Trophoblast cell (in vitro differentiated cells and primary cell): ENCODE data around the gene DMXL1.
"Not testable (repeated sequence)": the region's sequence is repeated elsewhere in the genome, so short reads cannot be mapped to it uniquely, and the experiment has no call there.

ENCODE experiments used
- DNase-seq, 2 donors: peaks; one replicate each; pipeline ENCODE4 v3.0.0-alpha.2; 2016
- H2AFZ ChIP-seq: 2 replicates; pipeline ENCODE4 v1.6.1; 2013; ENCODE audit warnings: low read length, moderate library complexity, mild to moderate bottlenecking; ENCODE audit not compliant: insufficient read depth, poor library complexity
- H2AK5ac ChIP-seq: 2 replicates; pipeline ENCODE4 v1.6.1; 2013; ENCODE audit warnings: mild to moderate bottlenecking, low read length
- H2BK120ac ChIP-seq: 2 replicates; pipeline ENCODE4 v1.6.1; 2013; ENCODE audit warnings: low read length, mild to moderate bottlenecking, moderate library complexity; ENCODE audit not compliant: insufficient read depth, poor library complexity
- H2BK12ac ChIP-seq: 2 replicates; pipeline ENCODE4 v1.6.1; 2013; ENCODE audit warnings: mild to moderate bottlenecking, low read length, moderate library complexity
- H2BK5ac ChIP-seq: 2 replicates; pipeline ENCODE4 v1.6.1; 2013; ENCODE audit warnings: low read length, low read depth, moderate library complexity, mild to moderate bottlenecking; ENCODE audit not compliant: poor library complexity
- H3K14ac ChIP-seq: 2 replicates; pipeline ENCODE4 v1.6.1; 2013; ENCODE audit warnings: mild to moderate bottlenecking, low read length
- H3K18ac ChIP-seq: 2 replicates; pipeline ENCODE4 v1.6.1; 2013; ENCODE audit warnings: mild to moderate bottlenecking, low read length
- H3K23ac ChIP-seq: 2 replicates; pipeline ENCODE4 v1.6.1; 2013; ENCODE audit warnings: low read length
- H3K27ac ChIP-seq: 2 replicates; pipeline ENCODE4 v1.5.1; 2013; ENCODE audit warnings: low read depth, mild to moderate bottlenecking, inconsistent platforms, low read length, moderate library complexity
- H3K27me3 ChIP-seq: 2 replicates; pipeline ENCODE4 v1.6.1; 2013; ENCODE audit warnings: inconsistent platforms, mild to moderate bottlenecking, low read length, moderate library complexity; ENCODE audit not compliant: insufficient read depth
- H3K36me3 ChIP-seq, 2 experiments: 1 replicate in 1 of 2; 2 replicates in 1 of 2; pipeline ENCODE4 v1.6.1; 2013; ENCODE audit warnings: low read length in 2 of 2, mild to moderate bottlenecking in 2 of 2, moderate library complexity in 1 of 2; ENCODE audit not compliant: insufficient read depth in 2 of 2, control insufficient read depth in 1 of 2
- H3K4ac ChIP-seq: 2 replicates; pipeline ENCODE4 v1.6.1; 2013; ENCODE audit warnings: low read depth, mild to moderate bottlenecking, low read length, moderate library complexity
- H3K4me1 ChIP-seq, 2 experiments: 1 replicate in 1 of 2; 2 replicates in 1 of 2; pipeline ENCODE4 v1.6.1; 2013; ENCODE audit warnings: low read length in 2 of 2, mild to moderate bottlenecking in 2 of 2, moderate library complexity in 1 of 2; ENCODE audit not compliant: insufficient read depth in 2 of 2, control insufficient read depth in 1 of 2
- H3K4me2 ChIP-seq: 2 replicates; pipeline ENCODE4 v1.6.1; 2013; ENCODE audit warnings: inconsistent platforms, mild to moderate bottlenecking, low read length, moderate library complexity
- H3K4me3 ChIP-seq: 2 replicates; pipeline ENCODE4 v1.5.1; 2013; ENCODE audit warnings: mild to moderate bottlenecking, low read depth, low read length, inconsistent platforms
- H3K79me1 ChIP-seq: one replicate; pipeline ENCODE4 v1.6.1; 2013; ENCODE audit warnings: low read length
- H3K79me2 ChIP-seq: 2 replicates; pipeline ENCODE4 v1.6.1; 2013; ENCODE audit warnings: low read length, mild to moderate bottlenecking; ENCODE audit not compliant: control insufficient read depth, insufficient read depth, poor library complexity
- H3K9ac ChIP-seq: 2 replicates; pipeline ENCODE4 v1.6.1; 2013; ENCODE audit warnings: mild to moderate bottlenecking, low read length
- H3K9me3 ChIP-seq: 2 replicates; pipeline ENCODE4 v1.6.1; 2013; ENCODE audit warnings: low read depth, mild to moderate bottlenecking, control low read depth, inconsistent platforms, low read length; ENCODE audit not compliant: insufficient read depth
- H4K12ac ChIP-seq: 2 replicates; pipeline ENCODE4 v1.6.1; 2013; ENCODE audit warnings: low read depth, mild to moderate bottlenecking, low read length, moderate library complexity
- H4K8ac ChIP-seq: 2 replicates; pipeline ENCODE4 v1.6.1; 2013; ENCODE audit warnings: low read depth, mild to moderate bottlenecking, low read length, moderate library complexity
- H4K91ac ChIP-seq: one replicate; pipeline ENCODE4 v1.6.1; 2013; ENCODE audit warnings: low read depth, mild to moderate bottlenecking, low read length, moderate library complexity
- WGBS: extraction: QIAGEN DNeasy Blood & Tissue Kit; methylation state at CpG from one replicate; pipeline ENCODE4 v1.1.7; 2013; ENCODE audit warnings: missing lambda C conversion rate; ENCODE audit not compliant: insufficient read length, insufficient coverage; ENCODE audit errors: extremely low coverage; 5-methylcytosine and 5-hydroxymethylcytosine counted together

Gene DMXL1

DNA sequence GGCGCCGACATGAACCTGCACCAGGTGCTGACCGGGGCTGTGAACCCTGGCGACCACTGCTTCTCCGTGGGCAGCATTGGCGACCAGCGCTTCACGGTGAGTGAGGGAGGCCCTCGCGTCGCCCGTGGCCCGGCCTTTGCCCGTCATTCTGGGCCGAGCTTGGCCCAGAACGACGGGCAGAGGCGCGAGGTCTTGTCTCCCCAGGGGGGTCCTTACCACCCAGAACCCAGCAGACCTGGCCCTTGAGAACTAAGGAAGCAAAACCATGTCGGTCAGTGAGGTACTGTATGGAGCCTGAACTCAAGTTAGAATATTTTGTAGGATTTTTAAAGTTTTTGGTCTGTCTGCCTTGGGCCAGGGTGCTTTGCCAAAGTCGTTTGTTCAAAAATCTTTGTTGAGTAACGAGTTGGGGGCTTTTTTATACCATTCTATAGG, 691 bp downstream of the DMXL1 start:
- H3K9ac ChIP-seq = peak overlapping the region; percentile 87
- H4K12ac ChIP-seq = peak overlapping the region; percentile 93
- no peak for DNase-seq
- no peaks in the 10 kb centered on the region for H3K9me3 ChIP-seq
- peaks cover 2% of the 10 kb centered on the region for H3K79me2 ChIP-seq
- H2AFZ ChIP-seq = peak overlapping the region; percentile 99
- H3K4ac ChIP-seq = peak overlapping the region; percentile 82
- no peak overlapping the region for H3K23ac ChIP-seq
- no peak overlapping the region for H2BK12ac ChIP-seq
- H3K36me3 ChIP-seq = no peaks in the 10 kb centered on the region
- H3K4me1 ChIP-seq = peaks cover 0 to 2% of the 10 kb centered on the region in 2 experiments
- H3K27me3 ChIP-seq = no peaks in the 10 kb centered on the region
- peak overlapping the region; percentile 65 for H3K27ac ChIP-seq
- peak overlapping the region; percentile 81 for H3K18ac ChIP-seq
- H3K4me2 ChIP-seq = peak overlapping the region; percentile 61
- H2BK5ac ChIP-seq = no peak overlapping the region
- peak overlapping the region; percentile 86 for H4K91ac ChIP-seq
- peak overlapping the region; percentile 95 for H3K14ac ChIP-seq
- no CpG with 5 or more reads among the region's 22 CpGs for WGBS
- no peak overlapping the region for H2AK5ac ChIP-seq
- peak overlapping the region; percentile 92 for H4K8ac ChIP-seq
- H3K4me3 ChIP-seq = peak overlapping the region; percentile 95
- peaks cover 6% of the 10 kb centered on the region for H3K79me1 ChIP-seq
- H2BK120ac ChIP-seq = peak overlapping the region; percentile 87

DNA sequence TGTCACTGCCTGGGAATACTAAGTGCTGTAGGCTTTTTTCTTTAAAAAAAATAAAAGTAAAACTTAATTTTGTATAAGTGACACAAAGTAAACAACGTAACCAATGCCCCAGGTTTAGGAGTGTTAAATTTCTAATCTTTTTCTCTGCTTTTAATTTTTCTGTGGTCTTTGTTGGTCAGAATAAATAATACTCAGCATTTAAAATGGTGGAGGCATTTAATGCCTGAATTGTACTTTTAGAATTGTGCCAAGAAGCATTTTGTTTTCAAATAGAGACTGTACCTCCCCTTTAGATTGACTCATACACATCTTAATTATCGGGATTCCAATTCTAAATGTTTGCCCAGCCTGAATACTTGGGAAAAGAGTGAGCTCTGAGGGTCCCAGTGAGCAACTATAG, 1.6 kb downstream of the DMXL1 start:
- Histone ChIP-seq H2BK120ac (no peak overlapping the region), H3K4me3 (no peak overlapping the region), H2BK12ac (no peak overlapping the region), H3K4me2 (peak overlapping the region; percentile 11), H3K27ac (no peak overlapping the region), H4K8ac (no peak overlapping the region), H3K18ac (no peak overlapping the region), H3K79me2 (peaks cover 2% of the 10 kb centered on the region), H3K14ac (no peak overlapping the region), H3K4ac (no peak overlapping the region), H3K79me1 (peaks cover 6% of the 10 kb centered on the region), H3K9ac (no peak overlapping the region), H3K23ac (no peak overlapping the region), H2BK5ac (no peak overlapping the region), H2AFZ (no peak overlapping the region), H3K9me3 (no peaks in the 10 kb centered on the region), H4K12ac (no peak overlapping the region), H3K36me3 (no peaks in the 10 kb centered on the region), H3K4me1 (peaks cover 0 to 2% of the 10 kb centered on the region in 2 experiments), H4K91ac (no peak overlapping the region), H3K27me3 (no peaks in the 10 kb centered on the region), H2AK5ac (no peak overlapping the region)
- no peak for DNase-seq
- no CpG with 5 or more reads among the region's 2 CpGs for WGBS

DNA sequence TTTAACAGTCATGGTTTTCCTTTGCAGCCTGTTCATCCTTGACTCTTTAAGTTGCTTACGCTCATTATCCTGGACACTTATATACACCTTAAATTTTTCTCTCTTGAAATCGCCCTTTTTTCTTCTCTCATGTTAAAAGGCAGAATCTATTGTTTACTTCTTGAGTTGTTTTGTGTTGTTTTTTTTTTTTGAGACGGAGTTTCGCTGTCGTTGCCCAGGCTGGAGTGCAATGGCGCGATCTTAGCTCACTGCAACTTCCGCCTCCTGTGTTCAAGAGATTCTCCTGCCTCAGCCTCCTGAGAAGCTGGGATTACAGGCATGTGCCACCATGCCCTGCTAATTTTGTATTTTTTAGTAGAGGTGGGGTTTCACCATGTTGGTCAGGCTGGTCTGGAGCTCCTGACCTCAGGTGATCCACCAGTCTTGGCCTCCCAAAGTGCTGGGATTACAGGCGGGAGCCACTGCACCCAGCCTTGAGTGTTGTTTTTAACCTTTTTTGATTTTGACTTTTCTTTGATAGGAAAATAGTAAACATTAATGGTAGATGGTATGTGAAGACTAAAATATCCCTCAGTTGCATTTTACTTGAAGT, 3.0 kb downstream of the DMXL1 start:
- not testable (repeated sequence) for DNase-seq, H3K9me3 ChIP-seq, H4K12ac ChIP-seq, H3K36me3 ChIP-seq, H2BK120ac ChIP-seq, H3K23ac ChIP-seq, H2BK5ac ChIP-seq, H3K4me1 ChIP-seq, H3K79me2 ChIP-seq, H4K8ac ChIP-seq, H3K4me2 ChIP-seq, H2AFZ ChIP-seq, H3K4ac ChIP-seq, H3K27me3 ChIP-seq, H3K4me3 ChIP-seq, H2AK5ac ChIP-seq, H3K18ac ChIP-seq, H3K9ac ChIP-seq, H3K27ac ChIP-seq, H3K79me1 ChIP-seq, H2BK12ac ChIP-seq, H4K91ac ChIP-seq, H3K14ac ChIP-seq
- no CpG with 5 or more reads among the region's 9 CpGs for WGBS

DNA sequence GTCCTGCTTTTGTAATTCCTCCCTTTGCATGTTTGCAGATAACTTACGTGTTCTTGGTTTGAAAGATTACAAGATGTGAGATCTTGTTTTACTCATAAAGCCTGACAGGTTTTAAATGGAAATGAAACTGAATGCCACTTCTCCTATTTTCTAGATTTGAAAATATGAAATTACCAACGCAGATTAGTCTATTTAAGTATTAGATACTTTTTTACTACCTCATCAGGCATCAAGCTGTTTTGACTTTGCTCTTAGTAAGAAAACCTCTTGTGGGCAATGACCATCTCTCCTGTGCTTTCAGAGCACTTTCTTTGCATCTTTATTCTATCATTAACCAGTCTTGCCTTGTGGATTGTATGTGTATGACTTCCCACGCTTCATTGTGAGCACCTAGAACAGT, 3.5 kb downstream of the DMXL1 start:
- Histone ChIP-seq H4K91ac (no peak overlapping the region), H3K18ac (no peak overlapping the region), H3K36me3 (no peaks in the 10 kb centered on the region), H2BK120ac (no peak overlapping the region), H3K27me3 (no peaks in the 10 kb centered on the region), H4K8ac (no peak overlapping the region), H3K4me1 (peaks cover 0 to 2% of the 10 kb centered on the region in 2 experiments), H3K23ac (no peak overlapping the region), H3K4me3 (no peak overlapping the region), H4K12ac (no peak overlapping the region), H3K4me2 (no peak overlapping the region), H3K14ac (no peak overlapping the region), H2AFZ (no peak overlapping the region), H3K79me1 (peaks cover 6% of the 10 kb centered on the region), H2BK12ac (no peak overlapping the region), H2AK5ac (no peak overlapping the region), H3K4ac (no peak overlapping the region), H3K9ac (no peak overlapping the region), H3K27ac (no peak overlapping the region), H2BK5ac (no peak overlapping the region), H3K79me2 (peaks cover 2% of the 10 kb centered on the region), H3K9me3 (no peaks in the 10 kb centered on the region)
- WGBS = no CpG with 5 or more reads among the region's 3 CpGs
- DNase-seq = no peak
